Globus pallidus (tissue), 1 donor: Measurements from ENCODE around the gene AQP5.

Experiments used
- DNase-seq: peaks from one replicate; pipeline ENCODE4 v3.0.0-alpha.2; 2015; ENCODE audit warnings: low spot score

AQP5 gene

DNA sequence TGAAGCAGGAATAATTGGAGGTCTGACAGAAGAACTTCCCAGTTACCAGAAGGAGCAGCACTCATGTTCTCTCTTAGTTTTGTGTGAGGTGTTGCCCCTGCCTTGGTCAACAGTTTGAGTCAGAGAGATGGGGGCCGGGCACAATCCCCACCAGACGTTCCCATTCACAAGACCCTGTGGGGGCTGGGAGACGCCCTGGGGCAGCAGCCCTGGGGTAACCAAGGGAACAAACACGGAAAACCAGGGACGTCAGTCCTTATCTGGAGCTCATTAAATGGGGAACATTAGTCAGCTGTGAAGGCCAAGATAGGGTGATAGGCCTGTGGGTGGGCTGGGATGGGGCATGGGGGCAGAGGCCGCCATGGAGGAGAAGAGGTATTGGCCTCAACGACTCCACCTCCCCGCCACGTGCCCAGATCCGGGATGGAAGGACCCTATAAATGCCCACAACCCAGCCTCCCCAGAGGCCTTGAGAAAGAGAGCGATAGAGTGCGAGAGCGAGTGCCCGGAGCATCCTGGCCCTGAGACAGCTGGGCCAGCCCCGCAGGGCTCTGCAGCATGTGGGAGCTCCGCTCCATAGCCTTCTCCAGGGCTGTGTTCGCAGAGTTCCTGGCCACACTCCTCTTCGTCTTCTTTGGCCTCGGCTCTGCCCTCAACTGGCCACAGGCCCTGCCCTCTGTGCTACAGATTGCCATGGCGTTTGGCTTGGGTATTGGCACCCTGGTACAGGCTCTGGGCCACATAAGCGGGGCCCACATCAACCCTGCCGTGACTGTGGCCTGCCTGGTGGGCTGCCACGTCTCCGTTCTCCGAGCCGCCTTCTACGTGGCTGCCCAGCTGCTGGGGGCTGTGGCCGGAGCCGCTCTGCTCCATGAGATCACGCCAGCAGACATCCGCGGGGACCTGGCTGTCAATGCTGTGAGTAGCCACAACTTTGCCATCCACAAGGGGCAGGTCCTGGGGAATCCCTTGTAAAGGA lies 11.1 kb upstream of the AQP5 start, which contains the start of gene AQP2:
TSS of gene AQP2 (plus strand) at position 465 of the 979 bp plus-strand sequence. CDS start at position 559, 94 bp downstream.
- no peak for DNase-seq

DNA sequence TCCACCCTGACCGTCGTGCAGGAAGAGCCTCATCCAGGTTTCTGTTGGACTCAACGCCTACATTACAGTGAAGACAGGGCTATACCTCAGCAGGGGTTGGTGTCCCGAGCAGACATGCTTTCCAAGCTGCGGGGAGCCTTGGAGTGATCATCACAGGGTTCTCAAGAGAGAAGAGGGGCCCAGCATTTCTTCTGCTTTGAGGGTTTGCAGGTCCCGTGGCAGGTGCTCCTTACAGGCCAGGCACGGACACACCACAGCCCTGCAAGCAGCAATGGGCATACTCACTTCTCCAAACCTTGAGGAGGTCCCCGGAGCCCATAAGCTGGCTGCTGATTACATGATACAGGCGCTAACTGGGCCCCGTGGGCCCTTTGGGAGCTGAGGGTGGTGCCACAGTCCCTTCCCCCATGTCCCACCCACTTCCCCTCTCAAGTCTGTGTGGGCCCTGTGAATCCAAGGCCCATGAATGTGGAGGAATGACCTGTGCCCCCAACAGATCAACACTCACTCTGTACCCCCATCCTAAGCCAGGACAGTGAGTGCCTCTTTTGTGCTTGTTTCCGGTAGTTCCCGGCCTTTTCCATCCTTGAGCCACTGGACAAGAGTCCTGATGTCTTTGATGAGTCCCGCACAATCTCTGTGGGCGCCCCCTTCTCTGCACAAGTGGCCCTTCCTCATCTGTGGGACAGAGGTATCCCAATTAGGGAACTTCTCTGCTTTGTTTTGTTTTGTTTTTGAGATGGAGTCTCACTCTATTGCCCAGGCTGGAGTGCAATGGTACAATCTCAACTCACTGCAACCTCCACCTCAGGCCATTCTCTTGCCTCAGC lies 10.0 kb upstream of the AQP5 start:
- no peak for DNase-seq

DNA sequence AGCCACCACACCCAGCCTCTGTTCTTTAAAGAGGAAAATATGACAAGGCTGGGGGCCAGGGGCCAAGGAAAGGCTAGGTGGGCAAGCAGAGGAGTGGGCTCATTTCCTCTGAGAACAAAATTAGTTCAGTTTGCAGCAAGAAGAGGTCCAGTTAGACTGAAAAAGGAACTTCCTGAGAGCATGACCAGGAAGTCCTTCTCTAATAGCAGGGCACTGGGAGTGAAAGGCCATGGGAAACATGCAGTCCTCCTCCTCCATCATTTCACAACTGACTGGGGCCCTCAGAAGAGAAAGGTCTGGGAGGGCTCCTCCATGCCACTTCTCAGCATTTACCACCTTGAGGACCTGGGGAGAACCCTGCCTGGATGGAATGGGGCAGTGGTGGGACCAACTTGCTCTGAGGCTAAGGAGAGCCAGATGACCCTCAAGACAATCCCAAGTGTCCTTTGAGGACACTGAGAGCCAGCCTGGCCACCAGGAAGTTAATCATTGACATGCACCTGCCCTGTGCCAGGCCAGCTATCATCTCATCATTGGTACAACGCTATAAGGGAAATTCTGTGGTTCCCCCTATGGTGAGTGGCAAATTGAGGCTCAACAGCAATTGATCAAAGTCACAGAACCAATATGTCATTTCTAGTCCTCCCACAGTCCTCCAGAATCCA lies 9.1 kb upstream of the AQP5 start:
- no peak for DNase-seq

DNA sequence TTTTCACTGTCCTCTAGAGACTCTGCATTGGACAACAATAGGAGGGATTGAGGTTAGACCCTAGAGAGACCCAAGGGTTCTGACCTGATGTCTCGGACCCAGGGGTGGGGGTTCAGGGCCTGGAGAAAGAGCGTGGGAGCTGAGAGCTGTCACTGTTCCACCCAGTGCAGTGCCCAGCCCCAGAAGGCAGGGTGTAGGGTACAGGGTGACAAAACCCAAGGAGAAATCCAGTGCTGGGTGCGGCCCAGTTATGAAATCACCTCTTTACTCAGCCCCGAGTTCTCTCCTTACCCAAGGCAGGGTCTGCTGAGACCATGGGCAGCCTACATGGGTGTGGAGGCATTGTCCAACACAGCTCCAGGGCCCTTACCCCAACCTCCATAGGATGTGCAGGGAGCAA lies 8.5 kb upstream of the AQP5 start:
- no peak for DNase-seq

DNA sequence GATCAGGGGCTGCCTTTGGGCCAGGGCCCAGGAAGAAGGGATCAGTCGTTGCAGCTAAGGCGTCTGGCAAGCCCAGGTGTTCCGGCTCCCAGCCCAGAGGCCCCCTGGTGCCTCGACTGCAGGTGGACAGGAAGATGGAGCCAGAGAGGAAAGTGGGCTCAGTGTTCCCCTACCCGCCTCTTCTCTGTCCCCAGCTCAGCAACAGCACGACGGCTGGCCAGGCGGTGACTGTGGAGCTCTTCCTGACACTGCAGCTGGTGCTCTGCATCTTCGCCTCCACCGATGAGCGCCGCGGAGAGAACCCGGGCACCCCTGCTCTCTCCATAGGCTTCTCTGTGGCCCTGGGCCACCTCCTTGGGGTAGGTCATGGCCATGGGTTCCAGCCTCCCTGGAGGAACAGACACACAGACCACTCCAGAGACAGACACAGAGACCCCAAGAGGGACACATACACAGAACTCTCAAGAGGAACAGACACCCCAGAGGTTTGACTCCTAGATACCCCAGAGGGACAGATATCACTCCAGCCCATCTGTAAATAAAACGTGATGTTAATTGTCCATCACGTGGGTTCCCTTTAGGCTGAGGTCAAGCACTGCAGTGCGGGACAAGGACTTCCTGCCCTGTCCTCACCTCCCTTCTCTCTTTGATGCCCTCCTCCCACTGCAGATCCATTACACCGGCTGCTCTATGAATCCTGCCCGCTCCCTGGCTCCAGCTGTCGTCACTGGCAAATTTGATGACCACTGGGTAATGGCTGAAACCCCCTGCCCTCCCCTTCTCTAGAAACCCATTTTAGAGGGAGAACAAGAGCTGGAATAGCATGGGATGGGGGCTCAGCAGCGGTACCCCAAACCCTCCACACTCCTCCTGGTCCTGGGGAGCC lies 7.5 kb upstream of the AQP5 start:
- no peak for DNase-seq

DNA sequence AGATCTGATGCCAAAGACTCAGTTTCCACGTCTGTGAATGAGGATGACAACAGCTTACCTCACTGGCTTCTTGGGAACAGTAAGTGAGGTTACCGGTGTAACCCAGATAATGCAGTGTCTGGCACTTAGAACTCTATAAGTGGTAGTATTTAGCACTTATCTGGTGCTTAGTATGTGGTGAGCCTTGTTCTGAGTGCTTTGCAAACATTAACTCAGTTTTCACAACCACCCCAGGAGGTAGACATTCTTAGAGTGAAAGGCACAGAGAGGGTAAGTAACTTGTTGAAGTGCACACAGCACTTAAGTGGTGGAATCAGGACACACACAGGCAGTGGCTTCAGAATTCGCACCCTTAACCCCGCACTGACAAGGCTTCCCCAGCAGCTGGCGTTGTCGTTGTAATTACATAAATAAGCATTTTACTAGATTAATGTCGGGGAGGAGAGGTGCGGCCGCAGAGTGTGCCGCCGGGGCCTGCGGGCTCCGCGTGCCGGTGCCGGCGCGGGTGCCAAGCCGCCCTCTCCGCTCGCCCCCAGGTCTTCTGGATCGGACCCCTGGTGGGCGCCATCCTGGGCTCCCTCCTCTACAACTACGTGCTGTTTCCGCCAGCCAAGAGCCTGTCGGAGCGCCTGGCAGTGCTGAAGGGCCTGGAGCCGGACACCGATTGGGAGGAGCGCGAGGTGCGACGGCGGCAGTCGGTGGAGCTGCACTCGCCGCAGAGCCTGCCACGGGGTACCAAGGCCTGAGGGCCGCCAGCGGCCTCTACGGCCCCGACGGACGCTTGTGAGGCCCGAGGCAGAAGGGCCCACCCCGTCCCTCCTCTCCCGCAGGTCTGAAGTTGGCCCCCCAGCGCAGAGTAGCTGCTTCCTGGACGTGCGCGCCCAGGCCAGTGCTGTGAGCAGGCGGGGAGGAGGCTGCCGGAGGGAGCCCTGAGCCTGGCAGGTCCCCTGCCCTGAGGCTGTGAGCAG lies 6.5 kb upstream of the AQP5 start:
- no peak for DNase-seq

DNA sequence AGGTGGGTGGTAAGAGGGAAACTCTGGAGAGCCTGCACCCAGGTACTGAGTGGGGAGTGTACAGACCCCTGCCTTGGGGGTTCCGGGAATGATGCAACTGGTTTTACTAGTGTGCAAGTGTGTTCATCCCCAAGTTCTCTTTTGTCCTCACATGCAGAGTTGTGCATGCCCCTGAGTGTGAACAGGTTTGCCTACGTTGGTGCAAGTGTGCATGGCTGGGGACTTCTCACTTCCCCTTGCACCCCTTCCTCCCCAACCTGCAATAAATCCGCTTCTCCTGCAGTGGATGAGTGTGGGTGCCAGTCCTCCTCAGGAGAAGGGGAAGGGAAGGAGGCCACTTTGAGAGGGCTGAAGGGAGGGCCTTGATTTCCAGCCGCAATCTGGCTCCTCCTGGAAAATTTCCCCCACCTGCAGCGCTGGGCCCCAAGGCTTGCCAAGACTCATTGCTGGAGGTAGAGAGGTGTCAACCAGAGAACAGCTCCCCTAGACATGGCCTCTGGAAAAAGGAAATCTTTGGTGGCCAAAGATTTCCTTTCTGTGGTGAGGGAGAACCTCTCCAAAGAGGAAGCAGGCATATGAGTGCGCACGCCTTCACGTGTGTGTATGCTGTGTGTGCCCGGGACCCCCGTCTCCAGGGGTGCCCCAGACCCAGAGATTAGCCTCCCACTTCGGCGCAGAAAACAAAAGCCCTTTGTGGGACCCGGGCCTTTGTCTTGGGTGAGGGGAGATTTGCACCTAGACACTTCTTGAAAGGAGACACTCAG lies 5.6 kb upstream of the AQP5 start:
- no peak for DNase-seq

DNA sequence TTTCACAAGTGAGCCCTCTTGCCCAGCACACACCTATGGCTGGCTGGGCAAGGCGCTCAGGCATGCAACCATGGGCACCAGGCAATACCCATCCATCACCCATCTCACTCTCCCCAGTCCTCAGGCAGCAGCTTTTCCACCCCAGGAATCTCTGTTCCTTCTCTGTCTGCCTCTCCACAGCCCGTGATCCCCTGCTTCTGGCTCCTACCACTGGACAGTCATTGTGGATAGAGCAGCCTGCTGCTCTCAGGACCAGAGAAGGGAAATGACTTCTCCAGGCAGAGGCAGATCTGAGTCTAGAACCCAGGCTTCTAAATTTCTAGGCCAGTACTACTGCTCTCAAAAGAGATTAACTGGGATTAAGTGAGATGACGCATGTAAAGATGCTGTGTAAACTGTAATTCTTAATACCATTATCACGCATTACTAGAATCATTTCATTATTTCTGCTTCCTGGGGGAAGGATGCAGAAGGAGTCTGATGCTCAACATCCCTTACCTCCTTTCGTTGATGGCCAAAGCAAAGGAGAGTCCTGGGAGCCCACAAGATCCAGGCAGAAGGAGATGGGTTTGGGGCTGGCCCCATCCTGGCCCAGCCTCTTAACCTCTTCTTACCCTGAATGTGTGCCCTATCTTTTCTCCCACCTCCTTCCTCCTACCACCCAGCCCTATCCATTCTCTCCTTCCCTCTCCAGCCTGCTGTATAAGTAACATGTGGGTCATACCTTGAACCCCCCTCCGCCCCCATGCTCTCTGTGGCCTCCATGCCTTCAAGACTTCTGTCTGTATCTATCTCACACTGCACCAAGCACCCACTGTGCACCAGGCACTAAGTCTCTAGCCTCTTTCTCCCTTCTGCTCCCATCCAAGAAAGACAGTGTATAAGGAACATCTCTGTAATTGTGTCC lies 4.8 kb upstream of the AQP5 start:
- DNase-seq = no peak

DNA sequence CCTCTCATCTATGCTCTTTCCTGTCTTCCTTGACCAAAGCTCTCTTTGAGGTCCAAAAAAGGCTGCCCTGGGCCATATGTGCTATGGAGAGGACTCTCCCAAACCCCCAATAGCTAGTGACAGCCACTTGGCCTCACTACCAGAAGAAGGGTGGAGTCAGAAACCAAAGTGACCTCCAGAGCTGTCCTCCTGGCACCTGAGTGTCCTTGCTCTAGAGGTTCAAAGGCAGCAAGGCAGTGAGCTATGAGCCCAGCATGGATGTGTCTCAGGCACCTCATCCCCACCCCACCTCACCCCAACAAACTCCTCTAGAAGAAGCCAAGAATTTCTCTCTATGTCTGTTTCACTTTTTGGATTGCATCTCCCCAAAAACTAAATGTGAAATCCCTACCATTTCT lies 4.1 kb upstream of the AQP5 start:
- DNase-seq = no peak

DNA sequence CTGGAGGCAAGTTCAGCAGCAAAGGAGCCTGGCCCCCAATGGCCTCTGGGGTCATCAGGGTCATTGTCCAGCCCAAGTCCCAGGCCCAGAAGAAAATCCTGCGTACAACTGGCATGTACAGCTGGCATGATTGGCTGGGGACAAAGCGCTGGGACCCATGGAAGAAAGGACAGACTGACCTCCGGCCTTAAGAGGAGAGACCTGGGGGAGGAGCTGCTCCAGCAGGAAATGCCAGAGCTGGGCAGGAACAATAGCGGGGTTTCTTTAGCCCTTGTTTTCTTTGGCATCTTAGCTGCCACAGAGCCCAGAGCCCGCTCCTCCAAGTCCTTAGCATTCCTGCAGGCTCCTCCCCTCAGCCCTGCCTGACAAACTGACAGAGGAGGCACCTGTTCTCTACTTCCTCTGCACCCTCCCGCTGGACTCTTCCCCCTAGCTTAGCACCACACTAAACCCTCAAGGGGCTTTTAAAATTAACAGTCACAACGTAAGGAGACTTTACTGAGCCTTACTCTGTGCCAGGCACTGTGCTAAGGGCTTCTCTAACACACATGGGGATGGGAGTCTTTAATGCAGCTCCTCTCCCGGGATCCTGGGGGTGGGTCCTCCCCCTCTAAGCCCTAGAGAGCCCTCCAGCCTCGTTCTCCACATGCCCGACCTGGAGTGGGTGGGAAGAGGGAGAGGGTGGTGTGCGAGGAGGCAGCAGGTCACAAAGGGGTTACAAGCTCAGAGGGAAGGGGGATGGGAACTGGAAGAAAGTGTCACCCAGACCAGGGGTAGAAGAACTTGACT lies 1.8 kb upstream of the AQP5 start:
- no peak for DNase-seq

DNA sequence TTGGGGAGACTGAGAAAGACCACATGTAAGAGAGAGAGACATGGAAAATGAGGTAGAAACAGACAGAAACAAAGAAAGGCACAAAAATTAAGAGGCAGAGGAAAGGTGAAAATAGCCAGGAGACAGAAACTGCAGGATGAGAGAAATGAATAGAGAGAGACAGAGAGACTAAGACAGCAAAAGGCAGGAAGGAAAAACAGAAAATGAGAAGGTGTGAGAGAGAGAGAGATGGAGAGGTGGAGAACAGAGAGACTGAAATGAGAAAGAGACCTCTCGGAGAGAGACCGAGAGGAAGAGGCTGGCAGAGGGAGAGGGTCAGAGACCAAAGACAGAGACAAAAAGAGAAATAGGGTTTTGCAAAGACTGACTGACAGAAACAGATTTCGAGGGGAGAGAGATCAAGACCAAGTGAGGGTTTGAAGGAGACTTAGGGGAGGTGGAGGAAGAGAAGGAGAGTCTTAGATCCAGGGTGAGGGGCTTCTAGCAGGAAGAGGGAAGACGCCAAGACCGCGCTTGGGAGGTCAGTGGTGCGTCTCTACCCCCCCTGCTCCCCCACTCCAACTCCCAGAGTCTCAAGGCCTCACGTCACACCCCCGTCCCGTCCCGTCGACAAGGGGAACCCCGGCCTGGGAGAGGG lies 1.1 kb upstream of the AQP5 start:
- no peak for DNase-seq

DNA sequence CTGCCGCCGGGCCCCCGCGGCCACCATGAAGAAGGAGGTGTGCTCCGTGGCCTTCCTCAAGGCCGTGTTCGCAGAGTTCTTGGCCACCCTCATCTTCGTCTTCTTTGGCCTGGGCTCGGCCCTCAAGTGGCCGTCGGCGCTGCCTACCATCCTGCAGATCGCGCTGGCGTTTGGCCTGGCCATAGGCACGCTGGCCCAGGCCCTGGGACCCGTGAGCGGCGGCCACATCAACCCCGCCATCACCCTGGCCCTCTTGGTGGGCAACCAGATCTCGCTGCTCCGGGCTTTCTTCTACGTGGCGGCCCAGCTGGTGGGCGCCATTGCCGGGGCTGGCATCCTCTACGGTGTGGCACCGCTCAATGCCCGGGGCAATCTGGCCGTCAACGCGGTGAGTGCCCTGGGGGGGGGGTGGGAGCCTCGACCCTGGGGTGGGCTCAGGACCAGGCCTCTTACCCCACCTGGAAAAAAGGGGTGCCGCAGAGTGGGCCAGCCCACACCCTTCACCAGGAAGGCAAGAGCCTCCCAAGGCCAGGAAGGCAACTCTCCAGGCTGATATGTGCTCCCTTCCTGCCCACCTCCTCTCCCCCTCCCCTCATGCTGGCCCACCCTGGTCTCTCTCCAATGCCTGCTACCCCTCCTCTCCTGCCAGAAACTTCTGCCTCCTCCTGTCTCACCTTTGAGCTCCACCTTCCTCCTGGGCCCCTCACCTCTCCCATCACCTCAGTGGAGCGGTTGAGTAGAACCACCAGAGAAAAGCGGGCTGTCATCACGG lies 507 bp downstream of the AQP5 start:
- no peak for DNase-seq

DNA sequence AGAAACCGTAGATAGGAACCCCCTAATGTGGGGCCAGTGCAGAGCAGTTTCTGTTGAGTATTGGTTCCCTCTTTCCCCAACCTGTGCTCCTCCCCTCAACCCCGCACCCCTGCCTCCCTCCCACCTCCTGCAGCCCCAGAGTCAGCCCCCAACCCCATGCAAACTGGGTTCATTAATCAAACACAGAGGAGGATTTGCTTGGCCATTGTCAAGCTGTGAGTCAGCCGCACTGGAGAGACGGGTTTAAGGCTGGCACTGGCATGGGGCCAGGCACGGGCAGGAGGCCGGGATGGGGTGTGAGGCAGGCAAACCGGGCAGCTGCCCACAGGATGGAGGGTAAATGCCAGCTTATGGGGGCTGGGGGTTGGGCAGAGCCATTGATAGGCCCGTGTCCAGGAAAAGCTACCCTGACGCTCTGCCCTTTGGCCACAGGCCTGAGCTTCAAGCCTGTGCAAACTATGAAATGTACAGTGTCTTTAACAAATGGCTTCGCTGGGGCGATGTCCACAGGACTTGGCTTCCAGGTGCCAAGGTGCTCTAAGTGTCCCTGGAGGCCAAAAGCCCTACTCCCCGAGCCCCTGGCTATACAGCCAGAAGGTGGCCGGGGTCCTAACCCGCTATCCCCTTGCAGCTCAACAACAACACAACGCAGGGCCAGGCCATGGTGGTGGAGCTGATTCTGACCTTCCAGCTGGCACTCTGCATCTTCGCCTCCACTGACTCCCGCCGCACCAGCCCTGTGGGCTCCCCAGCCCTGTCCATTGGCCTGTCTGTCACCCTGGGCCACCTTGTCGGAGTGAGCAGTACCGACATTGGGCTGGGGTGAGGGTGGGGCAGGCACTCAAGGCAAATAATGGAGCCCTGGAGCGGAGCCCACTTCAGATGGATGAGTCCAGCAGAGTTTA lies 1.4 kb downstream of the AQP5 start:
- DNase-seq = no peak

DNA sequence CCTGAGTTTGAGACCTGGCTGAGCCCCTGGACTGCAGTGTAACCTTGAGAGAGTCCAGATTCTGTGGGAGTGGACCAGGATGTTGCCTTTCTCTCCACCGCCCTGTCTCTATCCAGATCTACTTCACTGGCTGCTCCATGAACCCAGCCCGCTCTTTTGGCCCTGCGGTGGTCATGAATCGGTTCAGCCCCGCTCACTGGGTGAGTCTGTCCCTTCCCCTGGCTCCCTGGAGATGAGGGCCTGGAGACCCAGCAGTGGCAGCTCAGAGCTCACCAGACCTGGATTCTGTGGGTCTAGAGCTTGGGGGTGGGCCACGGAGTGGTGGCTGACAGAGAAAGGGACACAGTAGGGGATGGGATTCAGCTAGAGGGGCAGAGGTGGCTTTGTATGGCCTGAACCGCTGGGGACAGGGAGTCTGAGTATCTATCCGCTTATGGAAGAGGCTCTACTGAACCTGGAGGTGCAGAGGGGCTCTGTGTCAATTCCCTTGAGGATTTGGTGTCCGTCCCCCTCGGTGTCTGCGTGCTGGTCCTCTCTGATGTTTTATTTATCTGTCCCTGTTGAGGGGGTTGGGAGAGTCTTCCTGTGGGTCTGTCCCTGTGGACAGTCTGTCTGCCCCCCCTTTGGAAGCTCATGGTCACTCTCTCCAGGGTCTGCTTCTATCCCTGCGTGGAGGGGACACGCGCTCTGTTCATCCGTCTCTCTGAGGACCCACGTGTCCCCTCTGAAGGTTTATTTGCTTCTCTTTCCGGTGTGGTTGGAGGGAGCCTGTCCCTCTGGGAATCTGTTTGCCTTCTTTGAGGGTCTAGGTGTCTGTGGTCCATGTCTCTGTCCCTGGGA lies 2.5 kb downstream of the AQP5 start:
- DNase-seq = no peak
